CD4-positive, alpha-beta T cell treated with Interleukin-4 for 1 hour (primary cell): Measurements from ENCODE around the gene PDIA5.

Experiments used
- DNase-seq, 2 donors: peaks; one replicate each; pipeline ENCODE4 v3.0.0-alpha.2; 2020 to 2022

The PDIA5 gene

DNA sequence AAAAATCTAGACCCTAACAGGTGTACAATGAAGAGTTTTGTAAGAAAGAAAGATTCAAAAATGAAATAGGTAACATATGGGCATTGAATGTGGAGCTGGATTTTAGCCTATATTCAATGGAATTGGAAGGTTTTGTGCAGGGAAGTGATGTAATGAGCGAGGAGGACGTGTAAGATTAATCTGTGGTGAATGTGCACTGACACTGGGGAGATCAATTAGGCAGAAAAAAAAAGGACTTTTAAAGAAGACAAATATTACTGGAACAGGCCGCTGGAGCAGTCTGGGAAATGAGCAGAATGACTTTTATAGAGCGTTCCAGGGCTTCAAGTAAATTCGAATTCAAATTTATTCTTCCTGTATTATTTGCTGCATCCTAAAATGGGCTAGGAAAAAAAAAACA, 55.2 kb downstream of the PDIA5 start:
- DNase-seq: no peak

GRCh38 chr3:123122525-123123315, 55.9 kb downstream of the PDIA5 start:
- no peak for DNase-seq

DNA sequence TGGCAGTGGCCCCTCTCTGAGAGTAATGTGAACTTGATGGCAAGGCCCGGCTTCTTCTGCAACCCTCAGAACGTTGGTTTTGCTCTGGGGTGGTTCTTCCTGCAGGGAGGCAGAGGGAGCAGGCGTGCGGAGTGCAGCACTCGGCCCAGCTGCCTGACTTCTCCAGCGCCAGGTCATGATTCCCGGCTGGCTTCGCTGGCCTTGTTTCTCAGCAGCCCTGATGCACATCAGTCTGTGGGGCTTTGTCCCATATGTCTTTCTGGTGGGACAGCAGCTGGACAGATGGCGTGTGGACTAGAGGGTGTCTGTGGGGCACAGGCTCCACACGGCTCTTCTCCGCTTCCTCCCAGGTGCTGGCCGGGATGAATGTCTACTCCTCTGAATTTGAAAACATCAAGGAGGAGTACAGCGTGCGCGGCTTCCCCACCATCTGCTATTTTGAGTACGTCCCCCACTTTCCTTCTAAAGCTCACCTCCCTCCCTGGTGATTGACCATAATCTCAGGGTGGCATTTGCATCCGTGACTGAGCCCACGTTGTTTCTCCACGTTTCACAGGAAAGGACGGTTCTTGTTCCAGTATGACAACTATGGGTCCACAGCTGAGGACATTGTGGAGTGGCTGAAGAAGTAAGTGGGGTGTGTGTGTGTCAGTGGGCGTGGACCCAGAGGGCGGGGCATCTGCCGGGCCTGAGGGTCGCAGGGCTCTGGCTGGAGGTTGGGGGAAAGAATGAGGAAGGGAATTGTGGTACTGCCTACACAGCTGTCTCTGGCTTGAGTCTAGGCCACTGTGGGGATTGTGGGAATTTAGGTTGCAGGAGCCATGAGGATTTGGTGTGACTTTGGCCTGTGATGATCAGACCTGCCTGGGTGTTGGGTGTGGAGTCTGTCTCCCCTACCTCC, 57.1 kb downstream of the PDIA5 start:
- DNase-seq: no peak

- DNase-seq: no peak
Measured at GRCh38 chr3:123124971-123125370, 58.1 kb downstream of the PDIA5 start.

DNA sequence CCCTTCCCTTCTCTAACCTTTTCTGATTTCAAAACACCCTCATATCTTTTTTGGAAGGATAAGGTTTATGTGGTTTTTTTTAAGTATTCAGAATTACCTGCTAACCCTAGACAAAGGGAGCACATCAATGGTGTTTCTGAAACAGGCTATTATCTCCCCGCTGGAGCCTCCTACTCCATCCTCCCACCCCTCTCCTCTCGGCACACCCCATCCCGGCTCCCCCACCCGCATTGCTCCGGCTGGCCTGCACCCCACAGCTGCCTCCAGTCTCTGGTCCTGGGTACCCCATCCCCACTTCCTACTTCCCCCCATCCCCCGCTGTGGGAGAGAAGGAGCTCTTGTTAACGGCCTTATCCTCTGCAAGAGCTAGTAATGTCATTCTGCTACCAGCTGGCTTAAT, 59.2 kb downstream of the PDIA5 start:
- DNase-seq: no peak

DNA sequence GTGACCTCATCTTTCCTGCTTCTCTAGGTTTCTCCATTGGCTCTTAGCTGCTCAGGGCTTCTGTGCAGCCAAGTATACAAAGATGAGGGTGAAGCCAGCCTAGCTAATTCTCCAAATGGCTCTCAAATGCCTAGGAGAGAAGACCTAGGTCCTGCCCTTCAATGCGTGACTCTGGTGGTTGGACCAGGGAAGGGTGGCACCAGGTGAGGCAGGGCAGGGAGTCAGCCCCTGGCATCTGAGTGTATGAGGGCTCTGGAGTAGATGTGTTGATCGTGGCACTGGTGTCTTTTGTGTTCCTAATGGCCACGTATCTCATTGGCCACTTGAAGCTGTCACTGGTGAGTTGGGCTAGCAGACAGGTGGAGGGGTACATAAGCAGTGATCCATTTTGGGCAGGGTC, 59.8 kb downstream of the PDIA5 start:
- no peak for DNase-seq

DNA sequence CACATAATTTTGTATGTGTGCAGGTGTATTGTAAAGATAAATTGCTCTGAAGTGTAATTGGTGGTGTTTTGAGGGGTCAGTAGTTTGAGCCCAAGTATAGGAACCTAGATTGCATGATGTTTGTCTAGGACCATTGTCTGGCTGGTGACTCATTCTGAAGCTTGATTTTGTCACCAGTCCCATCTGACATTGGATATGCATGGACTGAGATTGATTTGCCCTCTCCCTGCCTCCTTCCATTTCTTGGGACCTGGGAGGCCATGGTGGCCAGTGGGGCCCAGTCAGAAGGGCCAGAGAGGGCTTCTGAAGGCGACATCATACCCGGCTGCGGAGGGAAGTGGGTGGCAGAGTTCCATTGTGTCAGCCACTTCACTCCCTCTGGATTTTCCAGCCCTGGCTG, 62.3 kb downstream of the PDIA5 start:
- no peak for DNase-seq

DNA sequence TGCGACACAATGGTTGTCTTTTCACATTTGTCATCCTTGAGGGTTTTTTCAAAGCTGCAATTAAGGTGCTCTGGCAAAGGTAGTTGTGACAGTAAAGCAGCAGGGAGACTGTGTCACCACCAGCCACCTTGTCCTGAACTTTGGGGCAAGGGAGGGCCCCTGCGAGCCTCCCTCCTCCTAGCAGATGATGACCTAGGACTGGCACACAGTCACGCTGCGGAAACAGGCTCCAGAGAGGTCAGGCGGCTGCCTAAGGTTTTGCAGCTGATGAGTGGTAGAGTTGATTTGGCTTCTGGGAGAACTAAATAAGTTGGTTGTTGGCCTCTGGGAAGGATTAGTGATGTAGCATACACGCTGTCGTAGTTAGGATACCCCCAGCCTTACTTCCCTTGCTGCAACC, 62.7 kb downstream of the PDIA5 start:
- no peak for DNase-seq

- no peak for DNase-seq
Measured at GRCh38 chr3:123130079-123130750, 63.4 kb downstream of the PDIA5 start.

GRCh38 chr3:123134671-123135070, 67.8 kb downstream of the PDIA5 start:
- DNase-seq: no peak

GRCh38 chr3:123137001-123137400, 70.2 kb downstream of the PDIA5 start:
- no peak for DNase-seq

DNA sequence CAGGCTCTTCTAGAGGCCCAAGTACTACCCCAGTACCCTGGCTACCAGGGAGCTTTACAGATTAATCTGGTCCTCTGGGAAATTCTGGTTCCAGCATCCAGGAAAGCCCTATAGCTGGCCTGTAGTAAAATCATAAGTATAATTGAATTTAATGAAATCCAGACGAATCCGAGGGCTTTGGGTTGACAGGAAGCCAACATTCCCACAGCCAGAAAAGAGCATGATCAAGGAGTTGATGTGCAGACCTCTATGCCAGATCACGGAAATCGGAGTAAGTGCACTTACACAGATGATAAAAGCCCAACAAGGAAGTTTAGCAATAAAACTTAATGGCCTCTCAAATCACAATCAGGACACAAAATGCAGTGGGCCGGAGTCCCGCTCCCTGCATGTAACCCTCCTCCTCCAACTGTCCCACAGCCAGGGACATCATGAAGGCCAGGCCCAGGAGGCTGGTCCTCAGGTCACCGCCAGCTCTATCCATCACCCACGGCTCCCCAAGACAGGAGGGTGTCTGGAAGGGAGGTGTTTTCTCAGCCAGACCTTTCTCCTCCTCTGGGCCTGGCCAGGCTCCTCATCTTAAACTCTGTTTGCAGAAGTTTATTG, 72.1 kb downstream of the PDIA5 start:
- no peak for DNase-seq

- no peak for DNase-seq
Measured at GRCh38 chr3:123139522-123139921, 72.7 kb downstream of the PDIA5 start.

GRCh38 chr3:123140550-123140949, 73.7 kb downstream of the PDIA5 start:
- no peak for DNase-seq

GRCh38 chr3:123141276-123141675, 74.5 kb downstream of the PDIA5 start:
- no peak for DNase-seq

DNA sequence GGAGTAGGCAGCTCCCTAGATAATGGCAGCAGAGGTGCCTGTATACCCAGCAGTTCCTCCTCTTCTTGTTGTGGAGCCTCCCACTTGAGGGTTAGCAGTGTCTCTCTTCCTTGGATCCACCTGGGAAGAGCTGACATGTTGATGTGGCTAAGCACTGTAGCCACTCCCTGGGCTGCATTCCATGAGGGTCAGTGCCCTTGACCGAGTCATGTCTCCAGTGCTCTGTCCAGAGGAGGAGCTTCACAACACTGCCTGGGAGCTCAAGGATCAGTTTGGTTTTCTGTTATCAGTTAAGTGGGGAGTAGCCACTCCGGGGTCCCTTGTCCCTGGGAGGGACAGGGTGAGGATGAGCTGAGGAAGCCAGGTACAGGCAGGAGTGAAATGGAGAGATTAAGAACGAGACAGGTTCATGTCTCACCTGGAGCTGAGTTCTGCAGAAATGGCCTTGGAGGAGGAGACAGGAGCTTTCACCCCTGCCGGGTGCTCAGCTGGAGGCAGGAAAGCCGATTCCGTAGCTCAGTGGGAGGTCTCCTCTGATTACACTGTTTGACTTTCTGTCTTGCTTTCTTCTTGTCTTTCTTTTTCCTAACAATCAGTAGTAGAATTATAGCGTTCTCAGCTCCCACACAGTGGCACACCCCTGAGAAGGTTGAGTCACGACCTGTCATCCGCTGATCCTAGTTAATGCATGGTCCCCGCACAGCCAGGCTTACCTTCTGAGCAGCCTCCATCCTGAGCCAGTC, 77.0 kb downstream of the PDIA5 start:
- no peak for DNase-seq

DNA sequence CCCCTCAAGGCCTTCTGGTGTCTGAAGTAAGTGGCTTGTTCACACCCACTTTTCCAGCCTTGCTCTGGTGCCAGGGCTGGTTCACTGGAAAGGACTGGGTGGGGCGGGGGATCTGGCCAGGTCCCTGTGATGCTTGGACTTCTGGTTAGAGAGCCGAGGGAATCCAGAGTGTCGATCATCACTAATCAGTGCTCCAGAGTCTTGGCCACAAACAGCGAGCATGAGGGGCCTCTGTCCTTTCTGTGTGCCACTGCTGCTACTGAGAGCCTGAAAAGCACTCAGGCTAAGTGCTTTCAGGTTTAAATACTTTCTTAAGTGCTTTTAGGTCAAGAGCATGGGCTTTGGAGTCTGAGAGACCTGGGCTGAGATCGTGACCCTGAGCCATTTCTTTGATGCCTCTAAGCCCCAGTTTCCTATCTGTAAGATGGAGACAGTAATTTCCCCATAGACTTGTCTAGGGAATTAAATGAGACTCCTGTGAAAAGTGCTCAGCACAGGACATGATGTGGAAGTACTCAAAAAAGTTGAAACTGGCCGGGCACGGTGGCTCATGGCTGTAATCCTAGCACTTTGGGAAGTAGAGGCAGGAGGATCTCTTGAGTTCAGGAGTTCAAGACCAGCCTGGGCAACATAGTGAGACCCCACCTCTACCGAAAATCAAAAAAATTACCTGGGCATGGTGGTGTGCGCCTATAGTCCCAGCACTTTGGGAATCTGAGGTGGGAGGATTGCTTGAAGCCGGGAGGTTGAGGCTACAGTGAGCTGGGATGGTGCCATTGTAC, 81.1 kb downstream of the PDIA5 start:
- DNase-seq: no peak

DNA sequence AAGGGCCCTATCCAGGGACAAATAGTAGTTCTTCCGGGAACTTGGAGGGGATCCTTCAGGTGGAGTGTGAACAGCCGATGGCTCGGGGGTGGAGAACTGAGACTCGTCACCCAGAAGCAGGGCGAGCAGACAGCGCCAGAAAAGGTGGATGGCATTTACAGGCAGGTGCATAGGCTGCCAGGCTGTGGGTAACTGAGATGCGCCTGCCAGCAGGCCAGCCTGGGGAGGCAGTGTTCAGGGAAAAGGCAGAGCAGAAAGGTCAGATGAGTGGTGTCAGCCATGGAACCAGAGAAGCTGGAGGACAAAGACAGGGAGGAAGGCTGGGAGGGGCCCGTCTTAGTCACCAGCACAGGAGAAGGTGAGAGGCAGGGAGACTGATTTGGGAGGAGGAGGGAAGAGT, 81.9 kb downstream of the PDIA5 start:
- DNase-seq: no peak

- no peak for DNase-seq
Measured at GRCh38 chr3:123149525-123149924, 82.7 kb downstream of the PDIA5 start.

DNA sequence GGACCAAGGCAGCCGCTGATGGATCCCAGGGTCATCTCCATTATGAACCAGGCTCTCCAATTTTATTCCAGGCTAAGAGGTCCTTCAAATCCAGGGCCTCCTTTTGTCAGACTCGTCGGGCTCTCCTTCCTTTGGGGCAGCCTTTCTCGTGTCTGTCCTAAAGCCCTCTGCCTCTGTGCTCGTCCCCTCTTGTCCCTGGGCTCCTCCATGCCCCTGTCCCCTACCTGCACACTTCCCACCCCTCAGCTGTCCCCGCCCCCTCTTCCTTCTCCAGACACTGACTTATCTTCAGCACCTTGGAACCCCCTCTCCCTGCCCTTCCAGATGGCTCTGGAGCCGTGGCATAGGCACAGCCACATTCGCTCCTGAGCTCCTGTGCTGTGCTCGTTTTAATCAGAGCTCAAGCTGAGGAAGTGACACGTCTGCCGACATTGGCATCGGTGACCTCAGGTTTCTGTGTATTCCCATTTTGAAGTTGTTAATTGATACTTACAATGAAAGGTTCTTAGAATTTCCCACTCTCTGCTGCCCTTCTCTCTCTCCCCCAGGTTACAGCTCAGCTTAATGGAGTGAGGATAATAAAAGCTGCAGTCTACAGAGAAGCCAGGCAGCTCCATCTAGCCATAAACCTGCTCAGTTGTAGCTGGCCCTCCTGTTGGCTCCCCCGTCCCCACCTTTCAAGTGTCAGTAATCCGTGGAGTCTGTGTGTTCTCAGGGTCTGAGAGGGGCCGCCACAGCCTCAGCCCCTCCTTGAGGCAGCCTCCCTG, 83.8 kb downstream of the PDIA5 start:
- no peak for DNase-seq

GRCh38 chr3:123151251-123151705, 84.5 kb downstream of the PDIA5 start:
- DNase-seq: no peak
